H1 (cell line): Measurements from ENCODE around the gene TYSND1. TPM values are rescaled to one million over a fixed set of nuclear protein-coding genes. Genes with fewer than 3 reads are reported as not detected.

ENCODE experiments used
- CTCF ChIA-PET: fragments of 300-600 bp; sonication (Branson Sonifier 250); formaldehyde crosslinking; loops from one replicate; lab custom pipeline; 2021; ENCODE audit not compliant: partially characterized antibody; lab: Charles Lee
- POLR2A ChIA-PET: fragments of 300-600 bp; sonication (Branson Sonifier 250); formaldehyde crosslinking; loops from one replicate; lab custom pipeline; 2021; ENCODE audit warnings: inconsistent platforms; ENCODE audit not compliant: partially characterized antibody; lab: Charles Lee
- DNase-seq, 2 experiments: peaks; one replicate each; pipeline versions ENCODE4 v3.0.0 to v3.0.0-alpha.2; 2010 to 2022; ENCODE audit warnings: low spot score in 2 of 2, low read depth in 1 of 2, mixed read lengths in 1 of 2
- FAIRE-seq: peaks from 2 replicates; lab custom pipeline; 2011; peaks lifted over from hg19 to GRCh38; lab: Jason Lieb, UNC
- H2AFZ ChIP-seq: 2 replicates; pipeline ENCODE4 v1.8.1; 2012; ENCODE audit warnings: low read length, inconsistent platforms
- H2AK5ac ChIP-seq: 2 replicates; pipeline ENCODE4 v1.6.1; 2013; ENCODE audit warnings: low read depth, low read length
- H2BK120ac ChIP-seq: replicated peaks from 2 replicates; pipeline ENCODE3; 2013; ENCODE audit warnings: low read depth, low read length, inconsistent platforms
- H2BK12ac ChIP-seq: 2 replicates; pipeline ENCODE4 v1.6.1; 2013; ENCODE audit warnings: low read depth, low read length
- H2BK15ac ChIP-seq: 2 replicates; pipeline ENCODE4 v1.6.1; 2013; ENCODE audit warnings: low read length
- H2BK20ac ChIP-seq: 2 replicates; pipeline ENCODE4 v1.6.1; 2013; ENCODE audit warnings: low read length
- H2BK5ac ChIP-seq: 2 replicates; pipeline ENCODE4 v1.6.1; 2013; ENCODE audit warnings: low read depth, low read length
- H3K14ac ChIP-seq: 2 replicates; pipeline ENCODE4 v1.6.1; 2013; ENCODE audit warnings: inconsistent platforms; ENCODE audit not compliant: insufficient read length
- H3K18ac ChIP-seq: 2 replicates; pipeline ENCODE4 v1.6.1; 2013; ENCODE audit warnings: low read length; ENCODE audit errors: extremely low read depth
- H3K23ac ChIP-seq: 2 replicates; pipeline ENCODE4 v1.6.1; 2013; ENCODE audit warnings: inconsistent platforms; ENCODE audit not compliant: insufficient read length
- H3K23me2 ChIP-seq: 2 replicates; pipeline ENCODE4 v1.6.1; 2013; ENCODE audit warnings: low read depth, low read length
- H3K27ac ChIP-seq: 2 replicates; pipeline ENCODE4 v1.6.1; 2011; ENCODE audit warnings: low read depth, low read length, inconsistent platforms
- H3K27me3 ChIP-seq, 4 experiments: replicated peaks in 1 of 4; 1 replicate in 1 of 4; 2 replicates in 3 of 4; pipeline versions ENCODE4 v1.6.1 to v1.8.1; 2011 to 2013; ENCODE audit warnings: low read length in 3 of 4, mild to moderate bottlenecking in 3 of 4, inconsistent platforms in 2 of 4, mixed read lengths in 2 of 4, moderate library complexity in 1 of 4; ENCODE audit not compliant: control insufficient read depth in 3 of 4, insufficient read depth in 3 of 4; ENCODE audit errors: extremely low read depth in 1 of 4
- H3K36me3 ChIP-seq, 4 experiments: 2 replicates each; pipeline versions ENCODE4 v1.6.1 to v1.8.1; 2011 to 2013; ENCODE audit warnings: mild to moderate bottlenecking in 4 of 4, low read length in 3 of 4, moderate library complexity in 2 of 4, control low read depth in 1 of 4, inconsistent platforms in 1 of 4; ENCODE audit not compliant: insufficient read depth in 4 of 4, control insufficient read depth in 2 of 4
- H3K4ac ChIP-seq: replicated peaks from 2 replicates; pipeline ENCODE3; 2013; ENCODE audit warnings: low read length, low read depth, mixed read lengths, inconsistent platforms; ENCODE audit not compliant: insufficient read length
- H3K4me1 ChIP-seq, 4 experiments: replicated peaks in 1 of 4; 1 replicate in 1 of 4; 2 replicates in 3 of 4; pipeline versions ENCODE4 v1.6.1 to v1.8.1; 2011 to 2013; ENCODE audit warnings: low read length in 3 of 4, inconsistent platforms in 2 of 4, mixed read lengths in 1 of 4; ENCODE audit not compliant: insufficient read depth in 4 of 4, control insufficient read depth in 3 of 4
- H3K4me2 ChIP-seq, 2 experiments: 2 replicates each; pipeline versions ENCODE4 v1.6.1 to v1.8.1; 2011 to 2013; ENCODE audit warnings: low read depth in 2 of 2, low read length in 2 of 2, control low read depth in 1 of 2, inconsistent platforms in 1 of 2, mild to moderate bottlenecking in 1 of 2; ENCODE audit not compliant: insufficient read depth in 1 of 2
- H3K4me3 ChIP-seq, 4 experiments: fragments of 200-600, 300-600 bp in 1 of 4; sonication (generic), shearing (Covaris generic), sonication (Bioruptor Twin) in 1 of 4; 2 replicates each; pipeline versions ENCODE4 v1.5.1 to v1.8.1; 2011 to 2016; ENCODE audit warnings: low read length in 4 of 4, low read depth in 3 of 4, control low read depth in 2 of 4, inconsistent platforms in 2 of 4, mild to moderate bottlenecking in 2 of 4, mixed read lengths in 1 of 4, moderate library complexity in 1 of 4; ENCODE audit not compliant: insufficient read depth in 2 of 4; ENCODE audit errors: extremely low read depth in 1 of 4
- H3K56ac ChIP-seq: replicated peaks from 2 replicates; pipeline ENCODE3; 2013; ENCODE audit warnings: low read depth, mild to moderate bottlenecking, mixed read lengths, low read length, inconsistent platforms; ENCODE audit not compliant: insufficient read length
- H3K79me1 ChIP-seq: 2 replicates; pipeline ENCODE4 v1.6.1; 2013; ENCODE audit warnings: low read depth, low read length, control low read depth
- H3K79me2 ChIP-seq, 2 experiments: 2 replicates each; pipeline versions ENCODE4 v1.6.1 to v1.8.1; 2012 to 2013; ENCODE audit warnings: low read length in 2 of 2, mild to moderate bottlenecking in 2 of 2, inconsistent platforms in 1 of 2; ENCODE audit not compliant: insufficient read depth in 2 of 2, control insufficient read depth in 1 of 2
- H3K9ac ChIP-seq, 4 experiments: replicated peaks in 1 of 4; 1 replicate in 1 of 4; 2 replicates in 3 of 4; pipeline versions ENCODE4 v1.6.1 to v1.8.1; 2011 to 2013; ENCODE audit warnings: low read depth in 3 of 4, low read length in 3 of 4, control low read depth in 2 of 4, mild to moderate bottlenecking in 2 of 4, moderate library complexity in 2 of 4, inconsistent platforms in 1 of 4; ENCODE audit errors: extremely low read depth in 1 of 4
- H3K9me3 ChIP-seq, 2 experiments: 2 replicates each; pipeline versions ENCODE4 v1.6.1 to v1.8.1; 2012 to 2013; ENCODE audit warnings: mild to moderate bottlenecking in 2 of 2, moderate library complexity in 2 of 2, control low read depth in 1 of 2, inconsistent platforms in 1 of 2, low read depth in 1 of 2, low read length in 1 of 2, mixed read lengths in 1 of 2; ENCODE audit not compliant: insufficient read depth in 2 of 2
- H4K20me1 ChIP-seq, 2 experiments: replicated peaks in 1 of 2; 2 replicates each; pipeline versions ENCODE3 to v1.8.1; 2011 to 2013; ENCODE audit warnings: inconsistent platforms in 2 of 2, low read length in 2 of 2, mild to moderate bottlenecking in 1 of 2; ENCODE audit not compliant: insufficient read depth in 2 of 2, control insufficient read depth in 1 of 2
- H4K5ac ChIP-seq: 2 replicates; pipeline ENCODE4 v1.6.1; 2013; ENCODE audit warnings: low read length, low read depth, mixed read lengths, inconsistent platforms; ENCODE audit not compliant: insufficient read length
- H4K8ac ChIP-seq: 2 replicates; pipeline ENCODE4 v1.8.0; 2013; ENCODE audit warnings: mild to moderate bottlenecking, moderate library complexity, low read length, inconsistent platforms; ENCODE audit not compliant: insufficient read depth; ENCODE audit errors: extremely low read depth
- H4K91ac ChIP-seq: replicated peaks from 2 replicates; pipeline ENCODE3; 2013; ENCODE audit warnings: low read length, mixed read lengths, inconsistent platforms; ENCODE audit not compliant: insufficient read length
- CHD1 ChIP-seq: IDR thresholded peaks from 2 replicates; pipeline ENCODE4 v1.6.1; 2012; ENCODE audit warnings: low read depth, low read length, improper control_type of control experiment
- RFX5 ChIP-seq: IDR thresholded peaks from 2 replicates; pipeline ENCODE4 v1.6.1; 2011; ENCODE audit warnings: low read depth, low read length, improper control_type of control experiment, borderline replicate concordance
- TAF7 ChIP-seq: optimal IDR thresholded peaks from 2 replicates; pipeline ENCODE3; 2011; ENCODE audit warnings: low read depth, mild to moderate bottlenecking, inconsistent platforms, low read length, moderate library complexity, borderline replicate concordance
- WGBS, 2 experiments: shearing (Covaris generic) in 1 of 2; methylation state at CpG; one replicate each; pipeline versions ENCODE4 v1.1.6 to v1.1.7; 2013 to 2015; ENCODE audit warnings: low lambda C conversion rate in 2 of 2, mixed read lengths in 2 of 2, inconsistent platforms in 1 of 2, low coverage in 1 of 2, missing lambda C conversion rate in 1 of 2; ENCODE audit not compliant: insufficient replicate concordance in 2 of 2, insufficient coverage in 1 of 2, insufficient read length in 1 of 2; ENCODE audit errors: extremely low coverage in 1 of 2, missing lambda C conversion rate in 1 of 2; 5-methylcytosine and 5-hydroxymethylcytosine counted together
- polyA plus RNA-seq, 7 experiments: library from polyadenylated mRNA; depleted of rRNA in 3 of 7; stranded (reverse) in 5 of 7; unstranded in 2 of 7; fragments of >200 nt in 5 of 7; fragments of 200-250 nt in 2 of 7; gene quantifications; 1 replicate in 5 of 7; 2 replicates in 1 of 7; 4 replicates in 1 of 7; pipeline versions ENCODE4 v1.2.1 to v1.2.3, GENCODE V29; 2011 to 2013; ENCODE audit warnings: missing spikeins in 2 of 7, mixed read lengths in 2 of 7
- total RNA-seq: library from RNA; stranded (reverse); fragmentation: NEBNext Ultra II Directional; extraction: Animal tissue kit (Norgen Biotek cat#: 25700); gene quantifications from 2 replicates; pipeline ENCODE4 v1.2.1, GENCODE V29; 2021

TYSND1 gene
- total and polyA plus RNA-seq, 2 of the 8 experiments (the other 6 are each of a cell fraction or from before 2014, with no cell fraction given), result 11.9 to 15.0 TPM

- peaks cover 0 to 1% (median under 1%) of the 10 kb centered on the region in 4 experiments; a peak in 1 of 7 replicates for H3K4me1 ChIP-seq
- no peak overlapping the region for H4K91ac ChIP-seq
- no peak for FAIRE-seq
- POLR2A ChIA-PET, result interaction anchor here (4.4 kb wide), 1 partner anchor 8 kb away, joined by 31 read pairs; the partner anchor contains the start of gene TYSND1
- no peak overlapping the region for H2AFZ ChIP-seq
- H2BK120ac ChIP-seq, result no peak overlapping the region
- no peaks in the 10 kb centered on the region for H3K79me1 ChIP-seq
- peaks cover 10% of the 10 kb centered on the region; the same call in 1 of the 2 replicates for H3K23me2 ChIP-seq
- no peak overlapping the region for H2AK5ac ChIP-seq
- no peak overlapping the region for H2BK20ac ChIP-seq
- no peak overlapping the region for H3K27ac ChIP-seq
- H2BK15ac ChIP-seq, result no peak overlapping the region
- no peak overlapping the region for H3K9ac ChIP-seq
- no peaks in the 10 kb centered on the region for H3K36me3 ChIP-seq
- H3K79me2 ChIP-seq, result no peaks in the 10 kb centered on the region
- TF ChIP-seq TAF7, result no peak
- TF ChIP-seq RFX5, result no peak
- TF ChIP-seq CHD1, result no peak
- no peaks in the 10 kb centered on the region for H3K9me3 ChIP-seq
- H3K18ac ChIP-seq, result no peak overlapping the region
- peaks cover 0 to 14% (median 10%) of the 10 kb centered on the region in 4 experiments; a peak in 6 of 7 replicates for H3K27me3 ChIP-seq
- no peaks in the 10 kb centered on the region for H4K20me1 ChIP-seq
- H4K5ac ChIP-seq, result no peak overlapping the region
- H3K56ac ChIP-seq, result no peak overlapping the region
- DNase-seq, result no peak
- H3K23ac ChIP-seq, result no peak overlapping the region
- H3K14ac ChIP-seq, result no peak overlapping the region
- no peak overlapping the region for H3K4ac ChIP-seq
- H2BK12ac ChIP-seq, result no peak overlapping the region
- H2BK5ac ChIP-seq, result no peak overlapping the region
- CTCF ChIA-PET, result interaction anchor here (0.8 to 4.7 kb wide), 5 partner anchors 9 to 219 kb away, joined by 3 to 20 read pairs (median 4); partner anchors contain the start of gene TYSND1
- H4K8ac ChIP-seq, result no peak overlapping the region
- WGBS, 2 experiments, result 84% methylated on average over 9 of the region's 9 CpGs; no CpG with 5 or more reads in 1 of the 2 experiments
- H3K4me3 ChIP-seq, result no peak overlapping the region
- no peak overlapping the region for H3K4me2 ChIP-seq
Measured at GRCh38 chr10:70137135-70137534, 9.4 kb downstream of the TYSND1 start.
